Tibial artery (tissue), 4 donors: ENCODE data around the gene IFT43.

Experiments used
- DNase-seq, 2 donors: peaks; one replicate each; pipeline ENCODE4 v3.0.0-alpha.2; 2019
- H3K27ac ChIP-seq, 2 donors: fragments of 200-600 bp; sonication (generic) in 1 of 2; 1 replicate in 1 of 2; 2 replicates in 1 of 2; pipeline ENCODE4 v1.5.1; 2018 to 2019; ENCODE audit warnings: mild to moderate bottlenecking in 1 of 2
- H3K27me3 ChIP-seq, 2 donors: fragments of 200-600 bp; sonication (generic) in 1 of 2; one replicate each; pipeline versions ENCODE4 v1.5.1 to v1.6.0; 2016 to 2019
- H3K36me3 ChIP-seq, 3 donors: fragments of 200-600 bp; sonication (generic) in 2 of 3; one replicate each; pipeline ENCODE4 v1.5.1; 2016 to 2019; ENCODE audit warnings: mild to moderate bottlenecking in 2 of 3
- H3K4me1 ChIP-seq, 4 donors: fragments of 200-600 bp; sonication (generic) in 2 of 4; 1 replicate in 3 of 4; 2 replicates in 1 of 4; pipeline ENCODE4 v1.5.1; 2016 to 2019
- H3K4me3 ChIP-seq, 2 donors: fragments of 200-600 bp; sonication (generic) in 1 of 2; 1 replicate in 1 of 2; 2 replicates in 1 of 2; pipeline ENCODE4 v1.5.1; 2018 to 2019; ENCODE audit warnings: mild to moderate bottlenecking in 2 of 2
- H3K9me3 ChIP-seq, 3 donors: fragments of 200-600 bp; sonication (generic) in 1 of 3; one replicate each; pipeline ENCODE4 v1.5.1; 2016 to 2019
- intact Hi-C: fragments of 100-400 bp; cut with DNase I; formaldehyde crosslinking; loops from one replicate; pipeline ENCODE4 v1.15.0; 2023; ENCODE audit warnings: low total_unique reads
- TF ChIP-seq, protein P1 (sequence below), 2 experiments: fragments of 200-600 bp in 1 of 2; fragments of 450-650 bp in 1 of 2; IDR thresholded peaks; one replicate each; pipeline ENCODE4 v1.5.1; 2017 to 2019; ENCODE audit warnings: antibody characterized with exemption in 2 of 2, mild to moderate bottlenecking in 1 of 2, moderate library complexity in 1 of 2

The IFT43 gene

DNA sequence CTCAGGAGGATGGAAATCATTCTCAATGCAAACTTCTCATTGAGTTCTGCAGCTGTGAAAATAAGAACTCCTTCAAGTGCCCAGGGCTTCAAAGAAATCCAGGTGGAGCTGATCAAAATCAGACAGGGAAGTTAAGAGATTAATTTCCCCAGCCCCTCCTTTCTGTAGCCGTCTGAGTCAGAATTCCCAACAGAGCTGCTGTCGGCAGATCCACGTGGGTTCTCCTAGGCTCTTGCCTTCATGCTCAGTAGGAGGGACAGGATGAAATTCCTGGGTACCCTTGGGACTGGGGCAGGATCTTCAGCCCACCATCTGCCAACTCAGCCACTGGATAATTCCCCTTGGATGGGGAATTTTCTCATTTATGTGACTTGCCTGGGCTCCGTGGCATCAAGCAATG is 17.1 kb upstream of the IFT43 start:
- Histone ChIP-seq H3K9me3 (no peaks in the 10 kb centered on the region), H3K27me3 (no peaks in the 10 kb centered on the region), H3K36me3 (peaks cover 31 to 78% (median 52%) of the 10 kb centered on the region in 3 donors), H3K27ac (peak overlapping the region; percentile 26 to 31), H3K4me1 (peaks cover 0 to 10% (median 3%) of the 10 kb centered on the region in 4 donors), H3K4me3 (no peak overlapping the region)
- TF ChIP-seq, protein P1, sequence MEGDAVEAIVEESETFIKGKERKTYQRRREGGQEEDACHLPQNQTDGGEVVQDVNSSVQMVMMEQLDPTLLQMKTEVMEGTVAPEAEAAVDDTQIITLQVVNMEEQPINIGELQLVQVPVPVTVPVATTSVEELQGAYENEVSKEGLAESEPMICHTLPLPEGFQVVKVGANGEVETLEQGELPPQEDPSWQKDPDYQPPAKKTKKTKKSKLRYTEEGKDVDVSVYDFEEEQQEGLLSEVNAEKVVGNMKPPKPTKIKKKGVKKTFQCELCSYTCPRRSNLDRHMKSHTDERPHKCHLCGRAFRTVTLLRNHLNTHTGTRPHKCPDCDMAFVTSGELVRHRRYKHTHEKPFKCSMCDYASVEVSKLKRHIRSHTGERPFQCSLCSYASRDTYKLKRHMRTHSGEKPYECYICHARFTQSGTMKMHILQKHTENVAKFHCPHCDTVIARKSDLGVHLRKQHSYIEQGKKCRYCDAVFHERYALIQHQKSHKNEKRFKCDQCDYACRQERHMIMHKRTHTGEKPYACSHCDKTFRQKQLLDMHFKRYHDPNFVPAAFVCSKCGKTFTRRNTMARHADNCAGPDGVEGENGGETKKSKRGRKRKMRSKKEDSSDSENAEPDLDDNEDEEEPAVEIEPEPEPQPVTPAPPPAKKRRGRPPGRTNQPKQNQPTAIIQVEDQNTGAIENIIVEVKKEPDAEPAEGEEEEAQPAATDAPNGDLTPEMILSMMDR (IDR thresholded peaks at IDR 0.05): no peak
- intact Hi-C loops: no loop called here
- DNase-seq: peak; percentile 52 to 69

DNA sequence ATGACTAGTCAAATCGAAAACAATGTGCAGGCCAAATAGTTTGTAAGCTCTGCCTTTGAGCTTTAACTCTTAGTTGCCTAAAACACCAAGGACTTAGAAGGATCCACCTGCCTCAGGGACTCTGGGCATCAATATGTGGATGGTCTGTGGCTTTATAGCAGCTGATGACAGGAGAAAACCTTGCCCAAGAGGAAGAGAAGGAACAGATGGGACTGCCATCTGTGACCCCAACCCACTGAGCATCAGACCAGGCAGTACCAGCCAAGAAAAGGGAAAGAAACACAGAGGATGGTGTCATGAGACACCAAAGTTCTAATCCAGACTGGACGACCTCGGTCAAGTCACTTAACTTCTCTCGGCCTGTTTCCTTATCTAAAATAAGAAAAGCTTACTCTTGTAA is 16.4 kb upstream of the IFT43 start:
- intact Hi-C loops: no loop called here
- TF ChIP-seq, protein P1 (IDR thresholded peaks at IDR 0.05): no peak
- DNase-seq: no peak
- H3K4me3 ChIP-seq: no peak overlapping the region
- H3K4me1 ChIP-seq: peaks cover 0 to 10% (median 3%) of the 10 kb centered on the region in 4 donors
- no peaks in the 10 kb centered on the region for H3K27me3 ChIP-seq
- H3K27ac ChIP-seq: peak overlapping the region; percentile 26 to 31
- no peaks in the 10 kb centered on the region for H3K9me3 ChIP-seq
- H3K36me3 ChIP-seq: peaks cover 27 to 71% (median 45%) of the 10 kb centered on the region in 3 donors

DNA sequence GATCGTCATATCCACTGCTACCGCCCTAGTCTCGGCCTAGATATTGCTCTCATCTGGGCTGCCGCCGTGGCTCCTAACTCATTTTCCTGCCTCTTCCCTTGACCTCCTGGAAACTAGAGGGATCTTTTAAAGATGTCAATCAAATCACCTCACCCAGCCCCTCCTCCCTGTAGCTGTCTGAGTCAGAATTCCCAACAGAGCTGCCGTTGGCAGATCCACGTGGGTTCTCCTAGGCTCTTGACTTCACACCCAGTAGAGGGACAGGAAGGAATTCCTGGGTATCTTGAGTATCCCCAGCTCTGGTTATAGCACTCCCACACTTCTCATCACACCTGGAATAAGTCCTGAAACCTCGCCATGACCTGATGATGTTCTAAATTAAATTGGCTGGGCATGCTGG is 15.7 kb upstream of the IFT43 start:
- Histone ChIP-seq H3K9me3 (no peaks in the 10 kb centered on the region), H3K27ac (peak overlapping the region in 1 of 2 donors; percentile 31), H3K27me3 (no peaks in the 10 kb centered on the region), H3K36me3 (peaks cover 20 to 64% (median 41%) of the 10 kb centered on the region in 3 donors), H3K4me3 (no peak overlapping the region), H3K4me1 (peaks cover 0 to 10% (median 3%) of the 10 kb centered on the region in 4 donors)
- no peak for DNase-seq
- TF ChIP-seq, protein P1 (IDR thresholded peaks at IDR 0.05): no peak
- intact Hi-C loops: no loop called here

DNA sequence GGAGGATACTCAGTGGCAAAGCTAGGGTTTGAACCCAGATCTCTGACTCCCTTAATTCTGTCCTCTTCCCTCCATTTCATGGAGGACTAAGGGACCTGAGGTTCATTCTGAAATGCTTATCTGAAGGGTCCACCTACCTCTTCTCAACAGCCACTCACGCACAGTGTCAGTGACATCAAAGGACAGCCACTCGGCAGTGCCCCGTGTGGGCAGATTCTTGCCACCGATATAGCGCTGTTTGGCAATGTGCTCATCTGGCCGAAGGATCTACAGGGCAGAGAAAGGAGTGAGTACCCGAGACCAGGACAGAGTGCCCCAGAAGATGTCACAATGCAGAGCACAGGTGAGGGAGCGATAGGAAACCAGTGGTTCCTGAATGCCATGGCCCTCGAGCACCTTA is 14.6 kb upstream of the IFT43 start:
- DNase-seq: no peak
- TF ChIP-seq, protein P1 (IDR thresholded peaks at IDR 0.05): no peak
- intact Hi-C loops: no loop called here
- no peak overlapping the region for H3K4me3 ChIP-seq
- no peaks in the 10 kb centered on the region for H3K27me3 ChIP-seq
- peaks cover 12 to 53% (median 30%) of the 10 kb centered on the region in 3 donors for H3K36me3 ChIP-seq
- H3K4me1 ChIP-seq: peaks cover 0 to 10% (median 4%) of the 10 kb centered on the region in 4 donors
- no peak overlapping the region for H3K27ac ChIP-seq
- H3K9me3 ChIP-seq: no peaks in the 10 kb centered on the region

DNA sequence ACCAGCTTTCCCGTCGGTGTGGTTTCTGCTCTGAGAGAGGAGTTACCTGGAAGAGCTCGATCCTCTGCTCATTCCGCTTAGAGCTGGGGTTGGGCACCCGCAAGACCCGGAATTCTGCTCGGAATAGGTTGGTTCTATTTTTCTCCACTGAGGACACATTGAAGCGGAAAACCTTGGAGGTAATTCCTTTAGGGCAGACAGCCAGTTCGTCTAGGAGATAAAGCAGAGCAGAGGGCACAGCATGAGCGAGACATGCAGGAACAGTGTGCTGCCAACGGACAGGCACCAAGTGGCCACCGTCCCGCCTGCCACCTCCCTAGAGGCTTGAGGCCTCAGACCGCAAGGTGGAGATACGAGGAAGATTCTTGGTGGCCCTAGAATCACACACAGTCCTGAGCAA is 14.1 kb upstream of the IFT43 start:
- TF ChIP-seq, protein P1 (IDR thresholded peaks at IDR 0.05): no peak
- no peaks in the 10 kb centered on the region for H3K27me3 ChIP-seq
- peaks cover 0 to 14% (median 6%) of the 10 kb centered on the region in 4 donors for H3K4me1 ChIP-seq
- H3K36me3 ChIP-seq: peaks cover 7 to 48% (median 25%) of the 10 kb centered on the region in 3 donors
- H3K9me3 ChIP-seq: no peaks in the 10 kb centered on the region
- no peak overlapping the region for H3K27ac ChIP-seq
- DNase-seq: no peak
- no peak overlapping the region for H3K4me3 ChIP-seq
- intact Hi-C loops: no loop called here
